ENCODE measurements around the gene RRP15.

DNA sequence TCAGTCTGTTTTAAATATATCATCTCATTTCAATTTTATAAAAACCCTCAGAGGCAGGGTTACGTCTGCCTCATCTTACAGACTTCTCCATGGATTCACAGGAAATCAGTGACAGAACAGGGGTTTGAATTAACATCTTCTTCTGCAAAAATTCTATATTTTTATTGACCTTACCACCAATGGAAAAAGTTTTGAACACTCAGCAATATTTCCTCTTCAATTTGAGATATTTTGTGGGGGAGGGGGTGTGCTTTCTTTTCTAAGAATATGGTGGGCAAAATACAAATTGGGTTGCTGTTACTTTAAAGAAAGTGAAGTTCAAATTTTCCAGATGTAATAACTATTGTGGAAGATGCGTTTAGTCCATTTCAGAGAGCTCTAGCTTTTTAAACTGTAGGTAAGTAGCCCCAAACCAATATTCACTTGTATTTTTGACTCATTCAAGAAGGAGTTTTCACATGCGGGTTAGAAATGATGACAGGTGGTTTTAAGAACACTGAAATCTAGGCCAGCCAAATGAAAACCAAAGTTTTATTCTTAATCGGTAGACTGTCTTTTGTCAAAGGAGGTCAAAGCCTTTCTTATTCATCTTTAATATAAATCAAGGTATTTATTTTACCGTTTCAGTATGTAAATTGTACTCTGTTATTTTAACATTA is 77.5 kb downstream of the RRP15 start:
- no peak for TF ChIP-seq POLR2A (IDR thresholded peaks at IDR 0.05; ENCODE audit: extremely low read depth, insufficient read length)
- TF ChIP-seq, protein P1, sequence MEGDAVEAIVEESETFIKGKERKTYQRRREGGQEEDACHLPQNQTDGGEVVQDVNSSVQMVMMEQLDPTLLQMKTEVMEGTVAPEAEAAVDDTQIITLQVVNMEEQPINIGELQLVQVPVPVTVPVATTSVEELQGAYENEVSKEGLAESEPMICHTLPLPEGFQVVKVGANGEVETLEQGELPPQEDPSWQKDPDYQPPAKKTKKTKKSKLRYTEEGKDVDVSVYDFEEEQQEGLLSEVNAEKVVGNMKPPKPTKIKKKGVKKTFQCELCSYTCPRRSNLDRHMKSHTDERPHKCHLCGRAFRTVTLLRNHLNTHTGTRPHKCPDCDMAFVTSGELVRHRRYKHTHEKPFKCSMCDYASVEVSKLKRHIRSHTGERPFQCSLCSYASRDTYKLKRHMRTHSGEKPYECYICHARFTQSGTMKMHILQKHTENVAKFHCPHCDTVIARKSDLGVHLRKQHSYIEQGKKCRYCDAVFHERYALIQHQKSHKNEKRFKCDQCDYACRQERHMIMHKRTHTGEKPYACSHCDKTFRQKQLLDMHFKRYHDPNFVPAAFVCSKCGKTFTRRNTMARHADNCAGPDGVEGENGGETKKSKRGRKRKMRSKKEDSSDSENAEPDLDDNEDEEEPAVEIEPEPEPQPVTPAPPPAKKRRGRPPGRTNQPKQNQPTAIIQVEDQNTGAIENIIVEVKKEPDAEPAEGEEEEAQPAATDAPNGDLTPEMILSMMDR (IDR thresholded peaks at IDR 0.05; ENCODE audit: low read depth, low read length): no peak

All from NB4 (cell line).